Upper lobe of left lung (tissue), 4 donors: ENCODE results near the gene KCNJ14.

ENCODE experiments used
- EP300 ChIP-seq, 4 donors: sonication (generic); formaldehyde crosslinking; IDR thresholded peaks; one replicate each; pipeline ENCODE4 v1.5.1; 2017; ENCODE audit warnings: antibody characterized with exemption in 4 of 4, control low read depth in 2 of 4
- POLR2AphosphoS5 ChIP-seq, 2 donors: sonication (generic); formaldehyde crosslinking; IDR thresholded peaks; one replicate each; pipeline ENCODE4 v1.5.1; 2017; ENCODE audit warnings: antibody characterized with exemption in 2 of 2
- TF ChIP-seq, protein P1 (sequence below), 6 experiments: fragments of 450-650 bp in 4 of 6; fragments of 200-600 bp in 2 of 6; sonication (generic) in 2 of 6; IDR thresholded peaks; one replicate each; pipeline ENCODE4 v1.5.1; 2016 to 2019; ENCODE audit warnings: antibody characterized with exemption in 6 of 6

DNA sequence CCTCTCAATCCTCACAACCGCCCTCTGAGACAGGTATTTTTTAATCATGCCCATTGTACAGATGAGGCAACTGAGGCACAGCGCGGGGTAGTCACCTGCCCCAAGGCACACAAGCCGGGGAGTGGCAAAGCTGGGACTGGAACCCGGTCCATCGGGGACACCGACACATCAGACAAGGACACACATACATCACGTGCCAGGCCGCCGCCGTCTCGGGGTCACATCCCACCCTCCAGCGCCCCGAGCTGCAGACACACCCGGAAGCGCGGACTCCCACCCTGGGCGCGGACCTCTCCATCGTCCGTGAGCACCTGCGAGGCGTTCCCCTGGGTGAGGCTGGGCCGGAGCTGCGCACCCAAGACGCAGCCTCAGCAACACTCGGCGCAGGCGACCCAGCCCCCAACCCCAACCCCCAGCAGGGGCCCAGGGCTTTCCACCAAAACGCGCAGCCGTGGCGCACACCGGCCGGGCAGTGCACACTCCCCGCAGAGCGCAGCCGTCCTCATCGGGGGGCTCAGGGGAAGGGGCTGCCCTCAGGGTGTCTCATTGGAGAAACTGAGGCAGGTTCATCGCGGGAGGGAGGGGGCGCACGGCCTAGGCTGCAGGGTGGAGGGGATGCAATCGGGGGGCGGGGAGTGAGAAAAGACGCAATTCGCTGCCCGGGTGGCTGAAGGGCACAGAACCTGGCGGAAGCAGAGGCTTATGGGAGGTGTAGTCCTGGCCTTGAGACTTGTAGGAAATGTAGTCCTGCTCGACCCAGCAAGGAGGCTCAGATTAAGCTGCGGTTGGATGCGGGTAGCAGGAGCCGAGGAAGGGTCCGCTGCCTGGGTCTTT is 58.1 kb downstream of the KCNJ14 start:
- no peak for TF ChIP-seq POLR2AphosphoS5 (IDR thresholded peaks at IDR 0.05)
- TF ChIP-seq, protein P1, sequence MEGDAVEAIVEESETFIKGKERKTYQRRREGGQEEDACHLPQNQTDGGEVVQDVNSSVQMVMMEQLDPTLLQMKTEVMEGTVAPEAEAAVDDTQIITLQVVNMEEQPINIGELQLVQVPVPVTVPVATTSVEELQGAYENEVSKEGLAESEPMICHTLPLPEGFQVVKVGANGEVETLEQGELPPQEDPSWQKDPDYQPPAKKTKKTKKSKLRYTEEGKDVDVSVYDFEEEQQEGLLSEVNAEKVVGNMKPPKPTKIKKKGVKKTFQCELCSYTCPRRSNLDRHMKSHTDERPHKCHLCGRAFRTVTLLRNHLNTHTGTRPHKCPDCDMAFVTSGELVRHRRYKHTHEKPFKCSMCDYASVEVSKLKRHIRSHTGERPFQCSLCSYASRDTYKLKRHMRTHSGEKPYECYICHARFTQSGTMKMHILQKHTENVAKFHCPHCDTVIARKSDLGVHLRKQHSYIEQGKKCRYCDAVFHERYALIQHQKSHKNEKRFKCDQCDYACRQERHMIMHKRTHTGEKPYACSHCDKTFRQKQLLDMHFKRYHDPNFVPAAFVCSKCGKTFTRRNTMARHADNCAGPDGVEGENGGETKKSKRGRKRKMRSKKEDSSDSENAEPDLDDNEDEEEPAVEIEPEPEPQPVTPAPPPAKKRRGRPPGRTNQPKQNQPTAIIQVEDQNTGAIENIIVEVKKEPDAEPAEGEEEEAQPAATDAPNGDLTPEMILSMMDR (IDR thresholded peaks at IDR 0.05): no peak
- no peak for TF ChIP-seq EP300 (IDR thresholded peaks at IDR 0.05)
